SK-N-SH treated with all-trans-retinoic acid at 6 μM for 48 hours (cell line): ENCODE results near the gene SLC49A3.

Experiments used
- ATAC-seq: fragments of 200-7000 bp; cut with Tn5 transposase; 3 replicates; pipeline ENCODE4 v1.9.1; 2020; ENCODE audit warnings: mild to moderate bottlenecking, moderate library complexity
- CSDC2 ChIP-seq: fragments of 250-450 bp; sonication (Bioruptor Pico); IDR thresholded peaks from 2 replicates; pipeline ENCODE4 v1.5.0; 2020; ENCODE audit warnings: mild to moderate bottlenecking, moderate library complexity
- OSR1 ChIP-seq: fragments of 250-450 bp; sonication (Bioruptor Pico); IDR thresholded peaks from 2 replicates; pipeline ENCODE4 v1.8.0; 2022; ENCODE audit warnings: moderate library complexity, mild to moderate bottlenecking, inconsistent platforms
- PPARA ChIP-seq: fragments of 250-450 bp; sonication (Bioruptor Pico); IDR thresholded peaks from 2 replicates; pipeline ENCODE4 v1.5.0; 2020; ENCODE audit warnings: mild to moderate bottlenecking, borderline replicate concordance
- RARB ChIP-seq: fragments of 250-450 bp; sonication (Bioruptor Pico); IDR thresholded peaks from 2 replicates; pipeline ENCODE4 v1.8.0; 2021; ENCODE audit warnings: mild to moderate bottlenecking, moderate library complexity
- TCF4 ChIP-seq: fragments of 250-450 bp; sonication (Bioruptor Pico); IDR thresholded peaks from 2 replicates; pipeline ENCODE4 v1.8.0; 2021; ENCODE audit warnings: mild to moderate bottlenecking, moderate library complexity, borderline replicate concordance
- ZFP3 ChIP-seq: fragments of 250-450 bp; sonication (Bioruptor Pico); IDR thresholded peaks from 2 replicates; pipeline ENCODE4 v1.5.0; 2020; ENCODE audit warnings: mild to moderate bottlenecking, moderate library complexity
- ZNF565 ChIP-seq: fragments of 450-650 bp; formaldehyde crosslinking; conservative IDR thresholded peaks from 2 replicates; pipeline ENCODE4 v1.5.0; 2020; ENCODE audit warnings: low read depth, mild to moderate bottlenecking, moderate library complexity
- ZNF70 ChIP-seq: fragments of 450-650 bp; formaldehyde crosslinking; IDR thresholded peaks from 2 replicates; pipeline ENCODE4 v1.5.0; 2020; ENCODE audit warnings: mild to moderate bottlenecking, moderate library complexity
- TF ChIP-seq, protein P1 (sequence below): fragments of 250-450 bp; sonication (Bioruptor Pico); IDR thresholded peaks from 2 replicates; pipeline ENCODE4 v1.8.0; 2020; ENCODE audit warnings: mild to moderate bottlenecking, moderate library complexity, borderline replicate concordance
- TF ChIP-seq, protein P2 (sequence below): fragments of 250-450 bp; sonication (Bioruptor Pico); IDR thresholded peaks from 2 replicates; pipeline ENCODE4 v1.8.0; 2021; ENCODE audit warnings: low read depth, mild to moderate bottlenecking, moderate library complexity, borderline replicate concordance
- TF ChIP-seq, protein P3 (sequence below): fragments of 250-450 bp; sonication (Bioruptor Pico); IDR thresholded peaks from 2 replicates; pipeline ENCODE4 v1.5.1; 2020; ENCODE audit warnings: low read depth, mild to moderate bottlenecking, moderate library complexity
- TF ChIP-seq, protein P4 (sequence below): fragments of 250-450 bp; sonication (Bioruptor Pico); IDR thresholded peaks from 2 replicates; pipeline ENCODE4 v1.5.0; 2020; ENCODE audit warnings: mild to moderate bottlenecking, moderate library complexity

SLC49A3 gene

DNA sequence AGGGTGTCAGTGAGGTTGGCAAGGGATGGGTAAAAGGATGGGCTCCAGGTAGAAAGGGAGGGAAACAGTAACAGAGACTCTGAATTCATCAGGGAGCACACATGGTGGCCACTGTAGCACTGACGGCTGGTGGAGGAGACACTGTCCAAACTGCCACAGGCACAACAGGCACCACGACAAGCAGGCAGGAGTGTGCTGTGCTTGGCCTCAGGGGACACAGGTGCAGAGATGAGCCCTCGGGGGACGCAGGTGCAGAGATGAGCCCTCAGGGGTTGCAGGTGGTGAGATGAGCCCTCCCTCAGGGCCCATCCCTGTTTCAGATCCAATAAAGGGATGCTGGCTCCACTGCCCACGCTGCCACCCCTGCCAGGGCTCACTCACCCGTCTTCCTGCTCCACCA lies 56.0 kb downstream of the SLC49A3 start (continued):
- TF ChIP-seq, protein P1, sequence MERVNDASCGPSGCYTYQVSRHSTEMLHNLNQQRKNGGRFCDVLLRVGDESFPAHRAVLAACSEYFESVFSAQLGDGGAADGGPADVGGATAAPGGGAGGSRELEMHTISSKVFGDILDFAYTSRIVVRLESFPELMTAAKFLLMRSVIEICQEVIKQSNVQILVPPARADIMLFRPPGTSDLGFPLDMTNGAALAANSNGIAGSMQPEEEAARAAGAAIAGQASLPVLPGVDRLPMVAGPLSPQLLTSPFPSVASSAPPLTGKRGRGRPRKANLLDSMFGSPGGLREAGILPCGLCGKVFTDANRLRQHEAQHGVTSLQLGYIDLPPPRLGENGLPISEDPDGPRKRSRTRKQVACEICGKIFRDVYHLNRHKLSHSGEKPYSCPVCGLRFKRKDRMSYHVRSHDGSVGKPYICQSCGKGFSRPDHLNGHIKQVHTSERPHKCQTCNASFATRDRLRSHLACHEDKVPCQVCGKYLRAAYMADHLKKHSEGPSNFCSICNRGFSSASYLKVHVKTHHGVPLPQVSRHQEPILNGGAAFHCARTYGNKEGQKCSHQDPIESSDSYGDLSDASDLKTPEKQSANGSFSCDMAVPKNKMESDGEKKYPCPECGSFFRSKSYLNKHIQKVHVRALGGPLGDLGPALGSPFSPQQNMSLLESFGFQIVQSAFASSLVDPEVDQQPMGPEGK (CRISPR knock-in tag), result no peak
- TF ChIP-seq, protein P2, sequence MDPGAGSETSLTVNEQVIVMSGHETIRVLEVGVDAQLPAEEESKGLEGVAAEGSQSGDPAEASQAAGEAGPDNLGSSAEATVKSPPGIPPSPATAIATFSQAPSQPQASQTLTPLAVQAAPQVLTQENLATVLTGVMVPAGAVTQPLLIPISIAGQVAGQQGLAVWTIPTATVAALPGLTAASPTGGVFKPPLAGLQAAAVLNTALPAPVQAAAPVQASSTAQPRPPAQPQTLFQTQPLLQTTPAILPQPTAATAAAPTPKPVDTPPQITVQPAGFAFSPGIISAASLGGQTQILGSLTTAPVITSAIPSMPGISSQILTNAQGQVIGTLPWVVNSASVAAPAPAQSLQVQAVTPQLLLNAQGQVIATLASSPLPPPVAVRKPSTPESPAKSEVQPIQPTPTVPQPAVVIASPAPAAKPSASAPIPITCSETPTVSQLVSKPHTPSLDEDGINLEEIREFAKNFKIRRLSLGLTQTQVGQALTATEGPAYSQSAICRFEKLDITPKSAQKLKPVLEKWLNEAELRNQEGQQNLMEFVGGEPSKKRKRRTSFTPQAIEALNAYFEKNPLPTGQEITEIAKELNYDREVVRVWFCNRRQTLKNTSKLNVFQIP, result no peak
- TF ChIP-seq ZNF70 (CRISPR knock-in tag) (no peak), TCF4 (CRISPR knock-in tag) (no peak), CSDC2 (no peak), PPARA (CRISPR knock-in tag) (no peak), ZFP3 (CRISPR knock-in tag) (no peak), OSR1 (CRISPR knock-in tag) (no peak)

DNA sequence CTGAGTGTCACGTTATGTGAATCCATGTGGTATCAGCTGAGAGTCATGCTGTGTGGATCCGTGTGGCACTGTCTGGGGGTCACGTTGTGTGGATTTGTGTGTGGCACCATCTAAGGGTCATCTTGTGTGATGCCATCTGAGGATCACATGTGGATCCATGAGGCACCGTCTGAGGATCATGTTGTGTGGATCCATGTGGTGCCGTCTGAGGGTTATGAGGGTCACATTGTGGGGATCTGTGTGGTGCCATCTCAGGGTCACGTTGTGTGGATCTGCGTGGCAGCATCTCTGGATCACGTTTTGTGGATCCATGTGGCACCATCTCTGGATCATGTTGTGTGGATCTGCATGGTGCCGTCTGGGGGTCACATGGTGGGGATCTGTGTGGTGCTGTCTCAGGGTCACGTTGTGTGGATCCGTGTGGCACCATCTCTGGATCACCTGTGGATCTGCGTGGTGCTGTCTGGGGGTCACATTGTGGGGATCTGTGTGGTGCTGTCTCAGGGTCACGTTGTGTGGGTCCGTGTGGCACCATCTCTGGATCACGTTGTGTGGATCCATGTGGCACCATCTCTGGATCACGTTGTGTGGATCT lies 56.7 kb downstream of the SLC49A3 start:
- no peak for TF ChIP-seq ZFP3 (CRISPR knock-in tag)
- TF ChIP-seq OSR1 (CRISPR knock-in tag), result no peak
- no peak for TF ChIP-seq PPARA (CRISPR knock-in tag)
- TF ChIP-seq, protein P3, sequence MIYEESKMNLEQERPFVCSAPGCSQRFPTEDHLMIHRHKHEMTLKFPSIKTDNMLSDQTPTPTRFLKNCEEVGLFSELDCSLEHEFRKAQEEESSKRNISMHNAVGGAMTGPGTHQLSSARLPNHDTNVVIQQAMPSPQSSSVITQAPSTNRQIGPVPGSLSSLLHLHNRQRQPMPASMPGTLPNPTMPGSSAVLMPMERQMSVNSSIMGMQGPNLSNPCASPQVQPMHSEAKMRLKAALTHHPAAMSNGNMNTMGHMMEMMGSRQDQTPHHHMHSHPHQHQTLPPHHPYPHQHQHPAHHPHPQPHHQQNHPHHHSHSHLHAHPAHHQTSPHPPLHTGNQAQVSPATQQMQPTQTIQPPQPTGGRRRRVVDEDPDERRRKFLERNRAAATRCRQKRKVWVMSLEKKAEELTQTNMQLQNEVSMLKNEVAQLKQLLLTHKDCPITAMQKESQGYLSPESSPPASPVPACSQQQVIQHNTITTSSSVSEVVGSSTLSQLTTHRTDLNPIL (CRISPR knock-in tag), result no peak
- TF ChIP-seq ZNF70 (CRISPR knock-in tag), result no peak
- TF ChIP-seq RARB (CRISPR knock-in tag), result no peak
- TF ChIP-seq, protein P2, result no peak
- TF ChIP-seq ZNF565 (CRISPR knock-in tag), result no peak
- TF ChIP-seq, protein P4, sequence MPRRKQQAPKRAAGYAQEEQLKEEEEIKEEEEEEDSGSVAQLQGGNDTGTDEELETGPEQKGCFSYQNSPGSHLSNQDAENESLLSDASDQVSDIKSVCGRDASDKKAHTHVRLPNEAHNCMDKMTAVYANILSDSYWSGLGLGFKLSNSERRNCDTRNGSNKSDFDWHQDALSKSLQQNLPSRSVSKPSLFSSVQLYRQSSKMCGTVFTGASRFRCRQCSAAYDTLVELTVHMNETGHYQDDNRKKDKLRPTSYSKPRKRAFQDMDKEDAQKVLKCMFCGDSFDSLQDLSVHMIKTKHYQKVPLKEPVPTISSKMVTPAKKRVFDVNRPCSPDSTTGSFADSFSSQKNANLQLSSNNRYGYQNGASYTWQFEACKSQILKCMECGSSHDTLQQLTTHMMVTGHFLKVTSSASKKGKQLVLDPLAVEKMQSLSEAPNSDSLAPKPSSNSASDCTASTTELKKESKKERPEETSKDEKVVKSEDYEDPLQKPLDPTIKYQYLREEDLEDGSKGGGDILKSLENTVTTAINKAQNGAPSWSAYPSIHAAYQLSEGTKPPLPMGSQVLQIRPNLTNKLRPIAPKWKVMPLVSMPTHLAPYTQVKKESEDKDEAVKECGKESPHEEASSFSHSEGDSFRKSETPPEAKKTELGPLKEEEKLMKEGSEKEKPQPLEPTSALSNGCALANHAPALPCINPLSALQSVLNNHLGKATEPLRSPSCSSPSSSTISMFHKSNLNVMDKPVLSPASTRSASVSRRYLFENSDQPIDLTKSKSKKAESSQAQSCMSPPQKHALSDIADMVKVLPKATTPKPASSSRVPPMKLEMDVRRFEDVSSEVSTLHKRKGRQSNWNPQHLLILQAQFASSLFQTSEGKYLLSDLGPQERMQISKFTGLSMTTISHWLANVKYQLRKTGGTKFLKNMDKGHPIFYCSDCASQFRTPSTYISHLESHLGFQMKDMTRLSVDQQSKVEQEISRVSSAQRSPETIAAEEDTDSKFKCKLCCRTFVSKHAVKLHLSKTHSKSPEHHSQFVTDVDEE (CRISPR knock-in tag), result no peak
- ATAC-seq, result no peak
